GM21737 (cell line): ENCODE data around the gene ADAP2.
"Not testable (repeated sequence)": the region's sequence is repeated elsewhere in the genome, so short reads cannot be mapped to it uniquely, and the experiment has no call there.

ENCODE experiments used
- ATAC-seq: cut with Tn5 transposase; IDR thresholded peaks from one replicate; pipeline ENCODE4 v1.9.1; 2021; ENCODE audit warnings: mild to moderate bottlenecking, moderate library complexity; ENCODE audit not compliant: unreplicated experiment

Gene ADAP2, protein sequence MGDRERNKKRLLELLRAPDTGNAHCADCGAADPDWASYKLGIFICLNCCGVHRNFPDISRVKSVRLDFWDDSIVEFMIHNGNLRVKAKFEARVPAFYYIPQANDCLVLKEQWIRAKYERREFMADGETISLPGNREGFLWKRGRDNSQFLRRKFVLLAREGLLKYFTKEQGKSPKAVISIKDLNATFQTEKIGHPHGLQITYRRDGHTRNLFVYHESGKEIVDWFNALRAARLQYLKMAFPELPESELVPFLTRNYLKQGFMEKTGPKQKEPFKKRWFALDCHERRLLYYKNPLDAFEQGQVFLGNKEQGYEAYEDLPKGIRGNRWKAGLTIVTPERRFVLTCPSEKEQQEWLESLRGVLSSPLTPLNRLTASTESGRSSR

DNA sequence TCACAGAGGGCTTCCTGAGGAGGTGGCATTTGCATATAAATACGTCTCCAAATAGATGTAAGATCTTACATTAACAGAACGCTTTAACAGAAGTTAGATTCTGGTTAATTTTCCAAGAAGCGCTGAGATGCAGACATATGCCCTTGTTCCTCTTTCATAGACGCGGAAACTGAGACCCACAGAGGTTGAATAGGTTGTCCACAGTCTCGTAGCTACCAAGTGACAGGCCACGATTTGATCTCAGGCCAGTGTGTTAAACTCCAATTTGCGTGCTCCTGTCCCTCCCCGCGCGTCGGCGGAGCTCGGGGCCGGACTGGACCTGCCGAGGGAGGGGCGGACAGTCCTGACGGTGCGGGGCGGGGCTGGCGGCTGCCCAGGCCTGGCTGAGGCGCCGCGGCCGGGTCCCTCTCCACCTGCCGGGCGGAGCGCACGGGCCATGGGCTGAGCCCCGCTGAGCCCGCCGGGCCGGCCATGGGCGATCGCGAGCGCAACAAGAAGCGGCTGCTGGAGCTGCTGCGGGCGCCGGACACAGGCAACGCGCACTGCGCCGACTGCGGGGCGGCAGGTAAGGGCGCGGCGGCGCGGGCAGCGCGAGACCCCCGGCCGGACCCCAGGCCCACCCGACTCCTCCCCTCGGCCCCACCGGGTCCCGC lies at the start of gene ADAP2:
Gene ADAP2, plus strand, starts transcription at position 402 of the 653 bp plus-strand sequence. Its CDS starts 70 bp downstream, at position 472.
- ATAC-seq = no peak

DNA sequence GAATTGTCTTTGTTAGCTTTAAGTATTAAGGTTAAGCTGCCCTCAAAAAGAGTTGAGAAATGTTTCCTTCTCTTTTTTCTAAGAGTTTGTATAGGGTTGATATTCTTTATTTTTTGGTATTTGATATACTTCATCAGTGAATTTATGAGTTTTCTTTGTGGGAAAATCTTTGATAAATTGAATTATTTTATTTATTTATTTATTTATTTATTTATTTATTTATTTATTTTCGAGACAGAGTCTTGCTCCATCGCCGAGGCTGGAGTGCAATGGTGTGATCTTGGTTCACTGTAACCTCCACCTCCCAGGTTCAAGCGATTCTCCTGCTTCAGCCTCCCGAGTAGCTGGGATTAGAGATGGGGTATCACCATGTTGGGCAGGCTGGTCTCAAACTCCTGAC lies 35.6 kb upstream of the ADAP2 start:
- no peak for ATAC-seq

- ATAC-seq = no peak
These were observed 27.5 kb upstream of the ADAP2 start for GRCh38 chr17:30894236-30894635.

- no peak for ATAC-seq
These were observed 24.4 kb upstream of the ADAP2 start for GRCh38 chr17:30897311-30897710.

DNA sequence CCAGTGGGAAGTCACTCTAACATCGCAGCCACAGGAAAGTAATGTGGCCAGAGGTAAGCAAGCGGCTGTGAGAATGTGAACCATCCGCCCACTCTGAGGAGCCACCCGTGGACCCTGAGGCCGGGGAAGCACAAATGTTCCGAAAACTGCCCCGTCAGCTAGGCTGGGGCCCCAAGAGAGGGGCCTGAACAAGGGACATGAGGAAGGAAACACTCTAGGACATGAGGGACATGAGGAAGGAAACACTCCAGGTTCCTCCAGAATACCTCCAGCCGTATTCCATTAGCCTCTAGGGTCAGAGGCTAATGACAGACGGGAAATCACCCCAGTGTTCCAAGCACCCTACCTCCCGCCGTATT lies 16.0 kb upstream of the ADAP2 start:
- ATAC-seq = no peak

DNA sequence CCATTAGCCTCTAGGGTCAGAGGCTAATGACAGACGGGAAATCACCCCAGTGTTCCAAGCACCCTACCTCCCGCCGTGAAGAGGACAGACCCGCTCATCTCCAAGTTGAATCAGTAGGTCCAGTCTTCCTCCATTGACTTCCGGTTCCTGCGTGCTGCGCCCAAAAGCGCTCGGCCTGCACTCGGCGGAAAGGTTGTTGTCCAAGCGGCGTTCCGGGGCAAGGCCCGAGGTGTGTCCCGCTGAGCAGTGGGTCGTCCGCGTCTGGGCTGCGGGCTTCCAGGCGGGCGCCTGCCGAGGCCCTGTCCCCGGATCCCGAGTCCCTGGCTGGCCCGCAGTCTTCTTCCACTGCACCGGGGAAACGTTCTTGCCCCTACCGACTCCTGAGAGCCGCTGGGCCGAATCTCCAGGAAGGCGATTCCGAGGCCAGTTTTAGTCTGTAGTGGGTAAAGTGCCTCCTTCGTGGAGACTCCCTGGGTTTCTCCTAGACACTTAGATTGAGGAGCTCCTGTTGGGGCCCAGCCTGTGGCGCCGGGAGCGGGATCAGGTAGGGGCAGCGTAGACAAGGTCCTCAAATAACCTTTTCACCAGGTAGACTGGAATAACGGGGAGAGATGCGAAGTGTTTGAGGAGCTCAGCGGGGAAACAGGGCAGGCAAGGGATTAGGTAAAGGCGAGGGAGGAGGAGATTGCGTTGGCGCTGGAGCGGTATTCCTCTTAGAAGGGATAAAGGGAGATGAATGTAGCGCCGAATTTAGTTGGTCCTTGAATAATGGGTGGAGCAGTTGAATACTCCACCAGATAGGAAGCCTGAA lies 15.4 kb upstream of the ADAP2 start, which contains the start of gene TEFM:
Gene TEFM, minus strand, starts transcription at position 138 of the 811 bp plus-strand sequence. Its CDS starts 40 bp downstream, at position 98.
- peak; percentile 87 for ATAC-seq

- ATAC-seq = no peak
These were observed 12.9 kb upstream of the ADAP2 start for GRCh38 chr17:30908717-30909420.

- not testable (repeated sequence) for ATAC-seq
These were observed 11.6 kb upstream of the ADAP2 start for GRCh38 chr17:30910151-30910550.

DNA sequence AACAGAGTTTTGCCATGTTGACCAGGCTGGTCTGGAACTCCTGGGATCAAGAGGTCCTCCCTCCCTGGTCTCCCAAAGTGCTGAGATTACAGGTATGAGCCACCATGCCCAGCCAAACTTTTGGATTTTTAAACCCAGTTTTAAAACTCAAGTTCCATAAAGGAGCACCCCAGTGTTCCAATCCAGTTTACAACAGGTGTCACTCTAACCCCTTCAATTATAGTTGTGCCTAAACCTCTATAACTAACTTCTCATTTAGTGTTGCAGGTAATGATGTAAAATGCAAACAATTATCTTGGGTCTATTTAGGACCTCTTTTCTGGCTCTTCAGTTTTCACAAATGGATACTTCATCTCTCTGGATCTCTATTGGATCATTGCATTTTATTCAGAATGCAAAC lies 7.8 kb upstream of the ADAP2 start:
- no peak for ATAC-seq

DNA sequence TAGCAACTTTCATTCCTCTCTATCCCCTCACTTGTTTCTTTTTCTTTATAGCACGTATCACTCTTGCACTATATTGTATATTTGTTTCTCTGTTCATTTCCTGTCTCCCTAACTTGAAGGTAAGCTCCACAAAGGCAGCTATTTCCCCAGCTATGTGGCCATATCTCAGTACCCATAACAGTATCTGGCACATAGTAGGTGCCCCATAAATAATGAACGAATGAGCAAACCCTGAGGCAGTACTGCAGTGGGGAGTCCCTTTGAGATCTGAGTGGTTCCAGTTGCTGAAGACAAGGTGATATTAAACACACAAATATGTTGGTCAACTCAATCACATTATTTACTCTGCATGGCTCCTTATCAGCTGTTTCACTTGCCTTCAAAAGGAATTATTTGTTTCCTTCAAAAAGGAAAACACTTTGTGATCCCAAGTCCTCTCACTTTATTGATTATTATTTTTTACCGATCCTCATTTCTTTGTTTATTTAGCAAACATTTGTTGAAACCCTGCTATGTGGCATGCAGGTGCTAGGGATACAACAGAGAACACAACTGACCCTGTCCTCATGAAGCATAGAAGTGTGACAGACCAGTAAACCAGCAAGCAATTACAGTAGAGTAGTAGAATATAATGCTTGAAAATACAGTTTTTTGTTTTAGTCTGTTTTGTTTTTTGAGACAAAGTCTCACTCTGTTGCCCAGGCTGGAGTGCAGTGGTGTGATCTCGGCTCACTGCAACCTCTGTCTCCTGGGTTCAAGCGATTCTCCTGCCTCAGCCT lies 5.7 kb upstream of the ADAP2 start:
- no peak for ATAC-seq

DNA sequence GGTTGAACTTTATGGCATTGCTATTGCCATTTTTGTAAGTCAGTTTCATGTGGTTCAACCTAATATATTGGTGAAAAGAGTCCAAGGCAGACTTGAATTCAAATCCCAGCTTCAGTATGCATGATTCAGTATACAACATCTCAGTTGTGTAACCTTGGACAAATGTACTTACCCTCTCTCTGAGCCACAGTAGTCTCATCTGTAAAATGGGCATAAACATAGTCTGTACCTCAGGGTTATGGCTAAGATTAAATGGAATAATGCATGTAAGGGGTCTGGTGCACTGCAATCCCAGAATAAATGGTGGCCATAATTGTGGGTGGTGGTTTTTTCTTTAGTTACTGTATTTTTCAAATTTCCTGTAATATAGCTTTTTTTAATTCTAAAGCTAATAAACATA lies 4.7 kb upstream of the ADAP2 start:
- no peak for ATAC-seq

DNA sequence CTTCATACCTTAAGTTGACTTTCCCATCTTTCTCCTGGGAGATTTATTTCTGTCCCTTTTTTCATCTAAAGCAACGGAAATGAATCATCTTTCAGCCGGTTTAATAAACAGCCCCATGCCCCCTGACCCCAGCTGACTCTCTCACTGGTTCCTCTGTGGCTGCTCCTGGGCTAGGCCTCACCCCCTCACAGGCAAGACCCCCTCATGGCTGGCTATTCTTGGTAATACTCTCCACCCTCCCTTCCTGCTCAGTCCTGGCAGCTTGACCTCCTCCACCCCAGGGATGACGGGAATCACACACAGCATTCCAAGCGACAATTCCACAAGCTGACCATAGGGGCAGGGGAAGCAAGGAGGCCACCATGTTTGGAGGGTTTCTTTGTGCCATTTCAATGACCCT lies 1.5 kb upstream of the ADAP2 start:
- ATAC-seq = no peak

DNA sequence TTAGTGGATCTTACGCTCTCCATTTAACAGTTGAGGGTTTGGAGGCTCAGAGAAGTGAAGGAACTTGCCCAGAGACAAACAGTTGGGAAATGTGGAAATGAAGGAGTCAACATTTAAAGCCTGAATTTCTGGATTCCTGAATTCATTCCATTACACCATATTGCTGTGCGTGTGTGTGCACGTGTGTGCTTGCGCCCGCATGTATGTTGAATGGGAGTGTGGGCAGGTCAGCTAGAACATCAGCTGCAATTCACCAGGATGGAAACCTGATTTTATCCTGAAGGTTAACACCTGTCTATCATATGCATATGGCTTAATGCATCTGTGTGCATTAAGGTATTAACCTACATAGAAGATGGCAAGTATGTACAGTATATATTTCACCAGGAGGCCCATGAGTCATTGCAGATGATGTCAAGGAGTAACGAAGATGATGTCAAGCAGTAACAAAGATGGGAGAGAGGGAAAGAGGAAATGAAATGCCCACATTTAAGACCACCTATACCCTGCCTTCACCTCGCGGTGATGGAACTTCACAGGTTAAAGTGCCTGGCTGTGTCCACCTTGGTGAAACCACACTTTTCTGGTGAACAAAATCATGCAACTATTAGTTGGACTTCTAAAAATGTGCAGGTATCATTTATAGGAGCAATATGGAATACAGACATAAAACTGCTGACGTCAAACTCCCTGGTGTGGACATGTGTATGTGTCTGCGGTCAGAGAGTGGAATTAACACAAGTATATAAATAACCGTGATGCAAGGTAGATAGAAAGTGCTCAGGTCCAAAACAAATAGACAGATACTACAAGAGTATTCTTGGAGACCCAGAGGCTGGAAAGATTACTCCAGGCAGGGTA lies 832 bp upstream of the ADAP2 start:
- no peak for ATAC-seq

- no peak for ATAC-seq
These were observed 688 bp downstream of the ADAP2 start for GRCh38 chr17:30922235-30923030.

- ATAC-seq = no peak
These were observed 2.6 kb downstream of the ADAP2 start for GRCh38 chr17:30924341-30924740.

GRCh38 chr17:30926516-30926915 lies 4.8 kb downstream of the ADAP2 start:
- no peak for ATAC-seq

GRCh38 chr17:30927756-30928155 lies 6.0 kb downstream of the ADAP2 start:
- no peak for ATAC-seq

DNA sequence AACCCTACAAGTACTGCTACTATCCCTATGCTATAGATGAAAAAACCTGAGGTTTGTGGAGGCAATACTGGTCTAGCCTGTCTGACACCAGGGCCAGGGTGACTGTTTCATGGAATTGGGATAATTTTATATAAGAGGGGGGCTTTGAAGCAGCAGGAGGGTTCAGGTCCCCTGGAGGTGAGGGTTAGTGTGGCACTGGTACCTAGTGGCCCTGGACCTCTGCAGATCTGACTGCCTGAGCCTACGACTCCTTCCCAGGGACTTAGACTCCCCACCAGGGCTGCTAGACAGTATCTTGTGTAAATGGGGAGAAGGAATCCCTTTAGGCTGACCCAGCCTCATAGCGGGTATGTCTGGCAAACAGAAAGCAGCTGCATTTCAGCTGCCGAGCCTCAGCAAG lies 6.8 kb downstream of the ADAP2 start:
- no peak for ATAC-seq
